Uterus (tissue), 4 donors: ENCODE measurements around the gene RARB. TPM values are rescaled to one million over a fixed set of nuclear protein-coding genes. Genes with fewer than 3 reads are reported as not detected.

ENCODE experiments used
- DNase-seq, 2 donors: peaks; one replicate each; pipeline ENCODE4 v3.0.0-alpha.2; 2019 to 2020
- H3K27ac ChIP-seq, 2 donors: fragments of 200-600 bp; sonication (generic); 1 replicate in 1 of 2; 2 replicates in 1 of 2; pipeline ENCODE4 v1.5.1; 2016 to 2018
- H3K27me3 ChIP-seq, 2 donors: fragments of 200-600 bp; sonication (generic); one replicate each; pipeline ENCODE4 v1.5.1; 2018 to 2019; ENCODE audit warnings: control low read depth in 1 of 2
- H3K36me3 ChIP-seq, 2 donors: fragments of 200-600 bp; sonication (generic); one replicate each; pipeline ENCODE4 v1.5.1; 2019; ENCODE audit warnings: control low read depth in 1 of 2
- H3K4me1 ChIP-seq, 2 donors: fragments of 200-600 bp; sonication (generic); one replicate each; pipeline ENCODE4 v1.5.1; 2018 to 2019; ENCODE audit warnings: control low read depth in 1 of 2
- H3K4me3 ChIP-seq, 2 donors: fragments of 200-600 bp; sonication (generic); 1 replicate in 1 of 2; 2 replicates in 1 of 2; pipeline ENCODE4 v1.5.1; 2018 to 2019; ENCODE audit warnings: mild to moderate bottlenecking in 1 of 2
- H3K9me3 ChIP-seq, 2 donors: fragments of 200-600 bp; sonication (generic); one replicate each; pipeline ENCODE4 v1.5.1; 2019; ENCODE audit warnings: control low read depth in 1 of 2
- CTCF ChIP-seq, 4 experiments: fragments of 200-600 bp in 2 of 4; fragments of 450-650 bp in 2 of 4; sonication (generic) in 2 of 4; IDR thresholded peaks; one replicate each; pipeline ENCODE4 v1.5.1; 2016 to 2019; ENCODE audit warnings: antibody characterized with exemption in 4 of 4, mild to moderate bottlenecking in 2 of 4, moderate library complexity in 1 of 4
- POLR2A ChIP-seq, 2 donors: fragments of 450-650 bp; IDR thresholded peaks; one replicate each; pipeline ENCODE4 v1.6.1; 2016; ENCODE audit warnings: antibody characterized with exemption in 2 of 2, mild to moderate bottlenecking in 1 of 2, moderate library complexity in 1 of 2
- intact Hi-C: fragments of 100-400 bp; cut with DNase I; formaldehyde crosslinking; loops from one replicate; pipeline ENCODE4 v1.15.1; 2023; ENCODE audit warnings: low total_unique reads
- total RNA-seq, 4 donors: library from RNA; depleted of rRNA in 3 of 4; stranded (reverse); fragments of >200 nt in 3 of 4; gene quantifications; one replicate each; pipeline versions ENCODE4 v1.1.0 to v1.2.4, GENCODE V29; 2014 to 2023
- donor health status: DM: yes; HTN: yes; CAD: no.

RARB gene
- total RNA-seq, 4 donors from 2014 or later = 6.7 to 63.0 (median 14.5) TPM

DNA sequence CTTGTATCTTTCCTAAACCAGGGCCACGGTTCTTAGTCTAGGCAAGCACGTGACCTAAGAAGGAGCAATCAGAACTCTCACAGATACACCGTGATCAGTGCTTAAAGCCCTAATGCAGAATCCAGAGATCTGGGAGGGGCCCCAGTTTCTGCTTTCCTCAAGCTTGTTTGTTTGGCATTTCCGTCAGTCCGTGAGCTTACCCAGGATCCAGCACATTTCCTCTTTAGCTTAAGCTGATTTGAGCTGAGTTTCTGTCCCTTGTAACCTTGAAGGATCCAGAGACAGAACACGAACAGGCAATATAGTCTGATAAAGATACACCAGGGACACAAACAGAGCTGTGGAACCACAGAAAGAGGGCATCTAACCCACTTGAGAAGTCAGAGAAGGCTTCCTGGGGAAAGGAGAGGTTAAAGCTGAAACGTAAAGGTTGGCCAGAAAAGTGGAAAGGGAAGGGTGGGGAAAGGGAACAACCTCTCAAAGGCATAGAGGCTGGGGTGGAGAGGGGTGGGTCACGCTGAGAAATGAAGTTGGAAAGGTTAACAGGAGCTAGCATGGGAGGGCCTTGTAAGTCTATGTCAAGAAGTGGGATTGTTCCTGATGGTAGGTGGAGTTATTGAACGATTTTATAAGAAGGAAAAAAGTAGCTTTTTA is 42.1 kb upstream of the RARB start:
- no peaks in the 10 kb centered on the region for H3K27me3 ChIP-seq
- no peak overlapping the region for H3K27ac ChIP-seq
- H3K36me3 ChIP-seq = no peaks in the 10 kb centered on the region
- H3K9me3 ChIP-seq = no peaks in the 10 kb centered on the region
- no peak overlapping the region for H3K4me3 ChIP-seq
- no peak for TF ChIP-seq POLR2A (IDR thresholded peaks at IDR 0.05)
- TF ChIP-seq CTCF (IDR thresholded peaks at IDR 0.05) = no peak
- no peak for DNase-seq
- intact Hi-C loops = no loop called here
- H3K4me1 ChIP-seq = no peaks in the 10 kb centered on the region

- no peak for TF ChIP-seq POLR2A (IDR thresholded peaks at IDR 0.05)
- no peak for TF ChIP-seq CTCF (IDR thresholded peaks at IDR 0.05)
- Histone ChIP-seq H3K36me3 (no peaks in the 10 kb centered on the region), H3K4me3 (no peak overlapping the region), H3K4me1 (no peaks in the 10 kb centered on the region), H3K27ac (no peak overlapping the region), H3K9me3 (no peaks in the 10 kb centered on the region), H3K27me3 (no peaks in the 10 kb centered on the region)
- DNase-seq = no peak
- intact Hi-C loops = no loop called here
These were observed 41.3 kb upstream of the RARB start for GRCh38 chr3:25386686-25387255.

GRCh38 chr3:25390605-25391004 is 37.5 kb upstream of the RARB start:
- DNase-seq = no peak
- no peaks in the 10 kb centered on the region for H3K36me3 ChIP-seq
- intact Hi-C loops = no loop called here

GRCh38 chr3:25396251-25396650 is 31.8 kb upstream of the RARB start:
- H3K9me3 ChIP-seq = no peaks in the 10 kb centered on the region
- no peaks in the 10 kb centered on the region for H3K4me1 ChIP-seq
- no peak for DNase-seq
- no peak overlapping the region for H3K27ac ChIP-seq
- TF ChIP-seq POLR2A (IDR thresholded peaks at IDR 0.05) (no peak), CTCF (IDR thresholded peaks at IDR 0.05) (no peak)
- H3K27me3 ChIP-seq = no peaks in the 10 kb centered on the region
- no peaks in the 10 kb centered on the region for H3K36me3 ChIP-seq
- intact Hi-C loops = no loop called here
- no peak overlapping the region for H3K4me3 ChIP-seq

More at GRCh38 chr3:25390605-25391004, 37.5 kb upstream of the RARB start:
- no peaks in the 10 kb centered on the region for H3K9me3 ChIP-seq
- H3K4me3 ChIP-seq = no peak overlapping the region
- TF ChIP-seq CTCF (IDR thresholded peaks at IDR 0.05) (no peak), POLR2A (IDR thresholded peaks at IDR 0.05) (no peak)
- H3K27me3 ChIP-seq = no peaks in the 10 kb centered on the region
- H3K4me1 ChIP-seq = no peaks in the 10 kb centered on the region
- H3K27ac ChIP-seq = no peak overlapping the region

DNA sequence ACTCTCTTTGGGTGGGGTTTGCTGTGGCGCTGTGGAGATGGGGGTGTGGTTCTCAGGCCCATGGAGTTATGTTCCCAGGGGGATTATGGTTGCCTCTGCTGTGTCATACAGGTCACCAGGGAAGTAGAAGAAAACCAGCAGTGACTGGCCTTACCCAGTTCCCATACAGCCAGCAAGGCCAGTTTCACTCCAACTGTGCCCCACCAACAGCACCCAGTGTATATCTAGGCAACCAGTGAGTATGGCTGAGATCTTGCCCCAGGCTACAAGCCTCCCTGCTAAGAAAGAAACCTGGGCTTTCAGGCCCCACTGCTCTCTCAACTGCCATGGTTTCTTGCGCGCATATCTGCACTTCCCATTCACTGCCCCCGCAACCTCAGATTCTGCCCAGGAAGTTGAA is 31.4 kb upstream of the RARB start:
- H3K36me3 ChIP-seq = no peaks in the 10 kb centered on the region
- intact Hi-C loops = no loop called here
- no peak for DNase-seq
- H3K4me1 ChIP-seq = no peaks in the 10 kb centered on the region
- H3K27me3 ChIP-seq = no peaks in the 10 kb centered on the region
- no peaks in the 10 kb centered on the region for H3K9me3 ChIP-seq
- H3K27ac ChIP-seq = no peak overlapping the region
- H3K4me3 ChIP-seq = no peak overlapping the region
- no peak for TF ChIP-seq CTCF (IDR thresholded peaks at IDR 0.05)
- no peak for TF ChIP-seq POLR2A (IDR thresholded peaks at IDR 0.05)
